ENCODE measurements around the gene GATAD2A. TPM values are rescaled to one million over a fixed set of nuclear protein-coding genes. Genes with fewer than 3 reads are reported as not detected.

Gene GATAD2A
- total RNA-seq, 1 donor from 2014 or later, result 82.6 TPM

DNA sequence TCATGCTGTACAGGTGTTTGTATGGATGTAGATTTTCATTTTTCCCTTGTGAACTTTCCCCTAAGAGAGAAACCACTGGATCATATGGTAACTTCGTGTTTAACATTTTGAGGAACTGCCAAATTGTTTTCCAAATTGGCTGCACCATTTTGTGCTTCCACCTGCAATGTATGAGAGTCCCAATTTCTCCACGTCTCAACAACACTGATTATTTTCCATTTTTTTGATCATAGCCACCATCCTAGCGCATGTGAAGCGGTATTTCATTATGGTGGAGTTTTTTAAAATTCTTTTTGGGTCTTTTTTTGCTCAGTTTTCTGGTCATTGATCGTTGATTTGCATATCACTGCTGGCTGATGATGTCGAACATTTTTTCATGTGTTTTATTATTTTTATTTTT lies 115.5 kb downstream of the GATAD2A start:
- Mint-ChIP-seq H3K36me3 (ENCODE audit: low read depth) (peaks cover 9% of the 10 kb centered on the region), H3K27me3 (ENCODE audit: low read depth) (no peaks in the 10 kb centered on the region), H3K9me3 (ENCODE audit: low read depth) (no peaks in the 10 kb centered on the region), H3K4me3 (ENCODE audit: unreplicated experiment) (no peak overlapping the region), H3K27ac (ENCODE audit: unreplicated experiment) (no peak overlapping the region), H3K4me1 (ENCODE audit: low read depth) (peaks cover 17% of the 10 kb centered on the region)
- no peak for DNase-seq (ENCODE audit: low spot score)
- TF ChIP-seq, protein P1, sequence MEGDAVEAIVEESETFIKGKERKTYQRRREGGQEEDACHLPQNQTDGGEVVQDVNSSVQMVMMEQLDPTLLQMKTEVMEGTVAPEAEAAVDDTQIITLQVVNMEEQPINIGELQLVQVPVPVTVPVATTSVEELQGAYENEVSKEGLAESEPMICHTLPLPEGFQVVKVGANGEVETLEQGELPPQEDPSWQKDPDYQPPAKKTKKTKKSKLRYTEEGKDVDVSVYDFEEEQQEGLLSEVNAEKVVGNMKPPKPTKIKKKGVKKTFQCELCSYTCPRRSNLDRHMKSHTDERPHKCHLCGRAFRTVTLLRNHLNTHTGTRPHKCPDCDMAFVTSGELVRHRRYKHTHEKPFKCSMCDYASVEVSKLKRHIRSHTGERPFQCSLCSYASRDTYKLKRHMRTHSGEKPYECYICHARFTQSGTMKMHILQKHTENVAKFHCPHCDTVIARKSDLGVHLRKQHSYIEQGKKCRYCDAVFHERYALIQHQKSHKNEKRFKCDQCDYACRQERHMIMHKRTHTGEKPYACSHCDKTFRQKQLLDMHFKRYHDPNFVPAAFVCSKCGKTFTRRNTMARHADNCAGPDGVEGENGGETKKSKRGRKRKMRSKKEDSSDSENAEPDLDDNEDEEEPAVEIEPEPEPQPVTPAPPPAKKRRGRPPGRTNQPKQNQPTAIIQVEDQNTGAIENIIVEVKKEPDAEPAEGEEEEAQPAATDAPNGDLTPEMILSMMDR (IDR thresholded peaks at IDR 0.05), result no peak

DNA sequence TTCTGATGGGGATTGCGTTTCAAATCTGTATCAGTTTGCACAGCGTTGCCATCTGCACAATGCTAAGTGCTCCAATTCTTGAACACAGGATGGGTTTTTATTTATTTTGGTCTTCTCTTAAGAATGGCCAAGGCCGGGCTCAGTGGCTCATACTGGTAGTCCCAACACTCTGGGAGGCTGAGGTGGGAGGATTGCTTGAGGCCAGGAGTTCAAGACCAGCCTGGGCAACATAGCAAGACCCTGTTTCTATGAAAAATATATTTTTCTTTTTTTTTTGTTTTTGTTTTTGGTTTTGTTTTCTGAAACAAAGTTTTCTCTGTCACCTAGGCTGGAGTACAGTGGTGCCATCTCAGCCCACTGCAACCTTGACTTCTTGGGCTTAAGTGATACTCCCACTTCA lies 117.7 kb downstream of the GATAD2A start:
- Mint-ChIP-seq H3K9me3 (ENCODE audit: low read depth) (no peaks in the 10 kb centered on the region), H3K4me3 (ENCODE audit: unreplicated experiment) (no peak overlapping the region), H3K27me3 (ENCODE audit: low read depth) (no peaks in the 10 kb centered on the region), H3K36me3 (ENCODE audit: low read depth) (peaks cover 11% of the 10 kb centered on the region), H3K4me1 (ENCODE audit: low read depth) (peaks cover 4% of the 10 kb centered on the region), H3K27ac (ENCODE audit: unreplicated experiment) (no peak overlapping the region)
- DNase-seq (ENCODE audit: low spot score), result no peak
- TF ChIP-seq, protein P1 (IDR thresholded peaks at IDR 0.05), result no peak

DNA sequence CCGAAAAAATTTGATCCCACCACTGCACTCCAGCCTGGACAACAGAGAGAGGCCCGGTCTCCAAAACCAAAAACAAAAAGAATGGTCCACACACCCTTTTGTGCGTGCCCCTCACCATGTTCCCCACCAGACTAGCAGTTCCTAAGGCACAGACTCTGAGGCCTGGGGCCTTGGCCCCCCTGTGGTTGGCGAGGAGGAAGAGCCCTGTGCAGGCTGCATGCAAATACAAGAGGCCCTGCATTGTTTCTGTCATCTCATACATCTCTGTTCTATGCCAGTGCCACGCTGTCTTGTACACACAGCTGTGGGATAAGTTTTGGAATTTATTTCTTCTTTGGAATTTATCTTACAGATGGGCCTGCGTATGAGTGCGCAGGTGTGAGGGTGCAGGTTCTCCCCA lies 118.6 kb downstream of the GATAD2A start:
- no peaks in the 10 kb centered on the region for H3K9me3 Mint-ChIP-seq (ENCODE audit: low read depth)
- TF ChIP-seq, protein P1 (IDR thresholded peaks at IDR 0.05), result no peak
- peaks cover 11% of the 10 kb centered on the region for H3K36me3 Mint-ChIP-seq (ENCODE audit: low read depth)
- no peak overlapping the region for H3K4me3 Mint-ChIP-seq (ENCODE audit: unreplicated experiment)
- H3K27ac Mint-ChIP-seq (ENCODE audit: unreplicated experiment), result no peak overlapping the region
- DNase-seq (ENCODE audit: low spot score), result no peak
- no peaks in the 10 kb centered on the region for H3K27me3 Mint-ChIP-seq (ENCODE audit: low read depth)
- H3K4me1 Mint-ChIP-seq (ENCODE audit: low read depth), result peaks cover 3% of the 10 kb centered on the region

DNA sequence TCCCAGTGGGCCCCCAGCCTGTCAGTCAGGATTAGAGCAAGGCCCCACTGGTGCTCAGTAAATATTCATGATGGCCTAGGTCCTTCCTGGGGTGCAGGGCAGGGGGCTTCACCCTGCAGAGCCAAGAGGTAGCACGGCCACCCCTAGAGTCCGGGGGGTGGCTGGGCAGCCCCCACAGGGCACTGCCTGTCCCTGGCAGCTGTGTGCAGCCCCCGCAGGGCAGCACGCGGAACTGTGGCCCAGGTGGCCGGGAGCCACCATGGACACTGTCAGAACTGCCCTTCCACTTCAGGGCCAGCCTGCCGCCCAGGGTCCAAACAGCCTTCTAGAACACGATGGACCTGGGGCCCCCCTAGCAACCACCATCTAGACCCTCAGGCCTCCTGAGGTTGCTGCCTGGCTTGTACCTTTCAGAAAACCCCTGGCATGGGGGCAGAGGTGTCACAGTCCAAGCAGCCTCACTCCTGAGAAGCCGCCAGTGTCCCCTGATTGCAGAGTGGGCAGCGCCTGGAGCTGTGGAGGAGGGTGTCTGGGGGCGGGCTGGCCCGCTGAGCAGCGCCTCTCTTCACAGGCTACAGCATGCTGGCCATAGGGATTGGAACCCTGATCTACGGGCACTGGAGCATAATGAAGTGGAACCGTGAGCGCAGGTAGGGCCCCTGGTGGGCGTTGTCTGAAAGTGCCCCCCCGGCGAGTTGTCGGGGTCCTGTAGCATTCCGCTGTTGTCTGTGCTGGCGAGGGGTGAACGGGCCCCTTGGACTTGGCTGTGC lies 120.3 kb downstream of the GATAD2A start:
- peaks cover 3% of the 10 kb centered on the region for H3K36me3 Mint-ChIP-seq (ENCODE audit: low read depth)
- H3K9me3 Mint-ChIP-seq (ENCODE audit: low read depth), result no peaks in the 10 kb centered on the region
- H3K4me1 Mint-ChIP-seq (ENCODE audit: low read depth), result peaks cover 18% of the 10 kb centered on the region
- no peak overlapping the region for H3K27ac Mint-ChIP-seq (ENCODE audit: unreplicated experiment)
- no peaks in the 10 kb centered on the region for H3K27me3 Mint-ChIP-seq (ENCODE audit: low read depth)
- DNase-seq (ENCODE audit: low spot score), result no peak
- TF ChIP-seq, protein P1 (IDR thresholded peaks at IDR 0.05), result no peak
- no peak overlapping the region for H3K4me3 Mint-ChIP-seq (ENCODE audit: unreplicated experiment)

DNA sequence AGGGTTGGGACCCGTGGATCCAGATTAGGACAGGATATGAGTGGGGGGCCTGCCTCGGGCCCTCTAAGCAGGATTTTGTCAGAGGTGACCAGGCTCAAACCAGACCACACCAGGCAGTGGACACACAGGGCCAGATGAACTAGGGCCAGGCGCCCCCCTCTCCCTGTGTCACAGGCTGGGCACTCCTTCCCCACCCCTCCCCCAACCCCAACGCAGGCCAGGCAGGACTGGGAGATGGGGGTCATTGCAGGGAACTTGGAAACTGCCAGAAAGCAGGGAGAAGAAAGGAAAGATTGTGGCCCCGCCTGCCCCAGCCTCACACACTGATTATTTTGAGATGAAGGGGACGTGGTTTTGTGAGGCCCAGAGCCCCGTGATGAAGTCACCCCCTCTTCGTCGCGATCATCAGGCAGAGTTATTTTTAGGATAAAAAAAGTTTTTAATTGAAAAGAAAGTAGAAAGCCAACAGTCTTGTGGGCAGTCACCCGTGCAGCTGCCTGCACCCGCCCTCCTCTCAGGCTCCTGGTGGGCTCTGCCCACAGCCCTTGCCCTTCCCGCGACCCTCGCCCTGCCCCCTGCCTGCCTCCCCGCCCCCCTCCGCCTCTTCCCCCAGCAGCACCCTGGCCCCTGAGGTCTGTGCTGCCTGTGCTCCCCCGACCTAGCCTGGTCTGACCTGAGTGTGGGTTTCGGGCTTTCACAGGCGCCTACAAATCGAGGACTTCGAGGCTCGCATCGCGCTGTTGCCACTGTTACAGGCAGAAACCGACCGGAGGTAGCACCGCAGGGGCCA lies 121.3 kb downstream of the GATAD2A start:
- TF ChIP-seq, protein P1 (IDR thresholded peaks at IDR 0.05), result no peak
- Mint-ChIP-seq H3K27ac (ENCODE audit: unreplicated experiment) (no peak overlapping the region), H3K4me3 (ENCODE audit: unreplicated experiment) (no peak overlapping the region), H3K27me3 (ENCODE audit: low read depth) (no peaks in the 10 kb centered on the region), H3K4me1 (ENCODE audit: low read depth) (peaks cover 21% of the 10 kb centered on the region), H3K36me3 (ENCODE audit: low read depth) (peaks cover 2% of the 10 kb centered on the region), H3K9me3 (ENCODE audit: low read depth) (no peaks in the 10 kb centered on the region)
- no peak for DNase-seq (ENCODE audit: low spot score)
